Ishikawa (cell line): Measurements from ENCODE around the gene RPTOR.

ENCODE experiments used
- CEBPB ChIP-seq: IDR thresholded peaks from 2 replicates; pipeline ENCODE4 v1.6.1; 2012
- EP300 ChIP-seq: IDR thresholded peaks from 2 replicates; pipeline ENCODE4 v1.6.1; 2012; ENCODE audit warnings: borderline replicate concordance
- NFIC ChIP-seq: IDR thresholded peaks from 2 replicates; pipeline ENCODE4 v1.6.1; 2012
- TF ChIP-seq, protein P1 (sequence below): IDR thresholded peaks from 2 replicates; pipeline ENCODE4 v1.6.1; 2012; ENCODE audit warnings: low read depth, mild to moderate bottlenecking

DNA sequence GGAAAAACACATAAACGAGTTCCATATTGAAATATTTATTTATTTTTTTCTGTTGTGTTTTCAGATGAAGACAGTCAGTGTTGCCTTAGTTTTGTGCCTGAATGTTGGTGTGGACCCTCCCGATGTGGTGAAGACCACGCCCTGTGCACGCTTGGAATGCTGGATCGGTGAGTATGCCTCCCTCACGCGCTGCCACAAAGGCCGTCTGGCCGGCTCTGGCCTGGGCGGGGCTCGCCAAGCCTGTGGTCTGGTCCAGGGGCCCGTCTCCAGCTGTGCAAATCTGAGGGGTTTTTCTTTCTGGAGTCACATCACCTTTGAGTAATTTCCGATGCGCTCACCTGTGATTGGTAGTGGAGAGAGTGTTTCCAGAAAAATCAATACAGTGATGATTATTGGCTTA, 81.0 kb downstream of the RPTOR start:
- TF ChIP-seq NFIC, result no peak
- no peak for TF ChIP-seq EP300
- TF ChIP-seq, protein P1, sequence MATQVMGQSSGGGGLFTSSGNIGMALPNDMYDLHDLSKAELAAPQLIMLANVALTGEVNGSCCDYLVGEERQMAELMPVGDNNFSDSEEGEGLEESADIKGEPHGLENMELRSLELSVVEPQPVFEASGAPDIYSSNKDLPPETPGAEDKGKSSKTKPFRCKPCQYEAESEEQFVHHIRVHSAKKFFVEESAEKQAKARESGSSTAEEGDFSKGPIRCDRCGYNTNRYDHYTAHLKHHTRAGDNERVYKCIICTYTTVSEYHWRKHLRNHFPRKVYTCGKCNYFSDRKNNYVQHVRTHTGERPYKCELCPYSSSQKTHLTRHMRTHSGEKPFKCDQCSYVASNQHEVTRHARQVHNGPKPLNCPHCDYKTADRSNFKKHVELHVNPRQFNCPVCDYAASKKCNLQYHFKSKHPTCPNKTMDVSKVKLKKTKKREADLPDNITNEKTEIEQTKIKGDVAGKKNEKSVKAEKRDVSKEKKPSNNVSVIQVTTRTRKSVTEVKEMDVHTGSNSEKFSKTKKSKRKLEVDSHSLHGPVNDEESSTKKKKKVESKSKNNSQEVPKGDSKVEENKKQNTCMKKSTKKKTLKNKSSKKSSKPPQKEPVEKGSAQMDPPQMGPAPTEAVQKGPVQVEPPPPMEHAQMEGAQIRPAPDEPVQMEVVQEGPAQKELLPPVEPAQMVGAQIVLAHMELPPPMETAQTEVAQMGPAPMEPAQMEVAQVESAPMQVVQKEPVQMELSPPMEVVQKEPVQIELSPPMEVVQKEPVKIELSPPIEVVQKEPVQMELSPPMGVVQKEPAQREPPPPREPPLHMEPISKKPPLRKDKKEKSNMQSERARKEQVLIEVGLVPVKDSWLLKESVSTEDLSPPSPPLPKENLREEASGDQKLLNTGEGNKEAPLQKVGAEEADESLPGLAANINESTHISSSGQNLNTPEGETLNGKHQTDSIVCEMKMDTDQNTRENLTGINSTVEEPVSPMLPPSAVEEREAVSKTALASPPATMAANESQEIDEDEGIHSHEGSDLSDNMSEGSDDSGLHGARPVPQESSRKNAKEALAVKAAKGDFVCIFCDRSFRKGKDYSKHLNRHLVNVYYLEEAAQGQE, result no peak
- TF ChIP-seq CEBPB, result no peak
